GM23338 (cell line): ENCODE results near the gene CCDC170. TPM values are rescaled to one million over a fixed set of nuclear protein-coding genes. Genes with fewer than 3 reads are reported as not detected.

Experiments used
- ATAC-seq: fragments of 200-7000 bp; cut with Tn5 transposase; 3 replicates; pipeline ENCODE4 v1.9.1; 2020
- DNase-seq: peaks from one replicate; pipeline ENCODE4 v3.0.0-alpha.2; 2015; ENCODE audit warnings: low spot score
- H2AFZ ChIP-seq: fragments of 200-600 bp; sonication (generic); 2 replicates; pipeline ENCODE4 v1.8.0; 2016; ENCODE audit warnings: antibody characterized with exemption, mild to moderate bottlenecking, moderate library complexity
- H3F3A ChIP-seq: fragments of 200-600 bp; sonication (generic); replicated peaks from 2 replicates; pipeline ENCODE4 v1.8.0; 2017; ENCODE audit warnings: antibody characterized with exemption, mixed run types, low read depth
- H3K27ac ChIP-seq: fragments of 200-600 bp; sonication (generic); 2 replicates; pipeline ENCODE4 v1.6.1; 2016; ENCODE audit warnings: low read depth
- H3K27me3 ChIP-seq: fragments of 200-600 bp; sonication (generic); 2 replicates; pipeline ENCODE4 v1.8.0; 2016; ENCODE audit warnings: mild to moderate bottlenecking, mixed run types, moderate library complexity; ENCODE audit not compliant: insufficient read depth
- H3K36me3 ChIP-seq: fragments of 200-600 bp; sonication (generic); 2 replicates; pipeline ENCODE4 v1.8.0; 2016; ENCODE audit warnings: mild to moderate bottlenecking; ENCODE audit not compliant: insufficient read depth
- H3K4me1 ChIP-seq: fragments of 200-600 bp; sonication (generic); 2 replicates; pipeline ENCODE4 v1.8.0; 2016; ENCODE audit warnings: mild to moderate bottlenecking, moderate library complexity; ENCODE audit not compliant: insufficient read depth
- H3K4me2 ChIP-seq: fragments of 200-600 bp; sonication (generic); 2 replicates; pipeline ENCODE4 v1.7.1; 2017; ENCODE audit warnings: mixed run types
- H3K4me3 ChIP-seq: fragments of 200-600 bp; sonication (generic); 2 replicates; pipeline ENCODE4 v1.6.1; 2016; ENCODE audit warnings: mixed run types
- H3K79me2 ChIP-seq: fragments of 200-600 bp; sonication (generic); replicated peaks from 2 replicates; pipeline ENCODE4 v1.8.0; 2017; ENCODE audit warnings: mild to moderate bottlenecking; ENCODE audit not compliant: insufficient read depth
- H3K9me2 ChIP-seq: fragments of 200-600 bp; sonication (generic); 2 replicates; pipeline ENCODE4 v1.8.0; 2017; ENCODE audit not compliant: insufficient read depth
- H4K20me1 ChIP-seq: fragments of 200-600 bp; sonication (generic); replicated peaks from 2 replicates; pipeline ENCODE4 v1.8.0; 2017; ENCODE audit warnings: mild to moderate bottlenecking; ENCODE audit not compliant: insufficient read depth
- H3K27ac Mint-ChIP-seq: 2 replicates; pipeline ENCODE4 v1.8.0; 2020; ENCODE audit warnings: inconsistent platforms, mild to moderate bottlenecking, moderate library complexity, mixed read lengths
- H3K27me3 Mint-ChIP-seq: 3 replicates; pipeline ENCODE4 v1.8.0; 2022; ENCODE audit warnings: low read depth, mild to moderate bottlenecking, moderate library complexity, mixed read lengths, inconsistent platforms; ENCODE audit not compliant: insufficient read depth, poor library complexity
- H3K36me3 Mint-ChIP-seq: 3 replicates; pipeline ENCODE4 v1.8.0; 2021; ENCODE audit warnings: low read depth, mild to moderate bottlenecking, inconsistent platforms, moderate library complexity, mixed read lengths
- H3K4me1 Mint-ChIP-seq: 3 replicates; pipeline ENCODE4 v1.8.0; 2020; ENCODE audit warnings: mild to moderate bottlenecking, inconsistent platforms, mixed read lengths
- H3K4me3 Mint-ChIP-seq: 3 replicates; pipeline ENCODE4 v1.8.0; 2021; ENCODE audit warnings: moderate library complexity, mild to moderate bottlenecking, inconsistent platforms, mixed read lengths
- H3K9me3 Mint-ChIP-seq: 3 replicates; pipeline ENCODE4 v1.8.0; 2020; ENCODE audit warnings: moderate library complexity, mild to moderate bottlenecking, inconsistent platforms, mixed read lengths
- CREB1 ChIP-seq: fragments of 250-450 bp; sonication (Bioruptor Pico); IDR thresholded peaks from 2 replicates; pipeline ENCODE4 v1.5.0; 2020; ENCODE audit warnings: low read depth, mild to moderate bottlenecking, moderate library complexity
- EZH2 ChIP-seq: fragments of 200-600 bp; sonication (generic); IDR thresholded peaks from one replicate; pipeline ENCODE4 v1.8.0; 2017; ENCODE audit warnings: antibody characterized with exemption, mild to moderate bottlenecking, low read depth; ENCODE audit not compliant: unreplicated experiment
- EZH2phosphoT487 ChIP-seq: fragments of 200-600 bp; sonication (generic); IDR thresholded peaks from one replicate; pipeline ENCODE4 v1.8.1; 2018; ENCODE audit warnings: antibody characterized with exemption; ENCODE audit not compliant: unreplicated experiment
- JUNB ChIP-seq: IDR thresholded peaks from one replicate; pipeline ENCODE4 v1.6.1; 2016; ENCODE audit warnings: antibody characterized with exemption; ENCODE audit not compliant: unreplicated experiment
- NANOG ChIP-seq: IDR thresholded peaks from 2 replicates; pipeline ENCODE4 v1.6.1; 2016; ENCODE audit warnings: antibody characterized with exemption, borderline replicate concordance
- POLR2AphosphoS5 ChIP-seq: IDR thresholded peaks from 2 replicates; pipeline ENCODE4 v1.6.1; 2016; ENCODE audit warnings: antibody characterized with exemption, low read depth
- STAT1 ChIP-seq: IDR thresholded peaks from one replicate; pipeline ENCODE4 v1.6.1; 2016; ENCODE audit warnings: antibody characterized with exemption; ENCODE audit not compliant: unreplicated experiment
- ZNF114 ChIP-seq: fragments of 250-450 bp; sonication (Bioruptor Pico); IDR thresholded peaks from 2 replicates; pipeline ENCODE4 v1.5.0; 2020; ENCODE audit warnings: mild to moderate bottlenecking, moderate library complexity
- ZNF331 ChIP-seq: fragments of 250-450 bp; sonication (Bioruptor Pico); IDR thresholded peaks from 2 replicates; pipeline ENCODE4 v1.5.0; 2020; ENCODE audit warnings: low read depth, mild to moderate bottlenecking, moderate library complexity
- ZNF462 ChIP-seq: fragments of 250-450 bp; sonication (Bioruptor Pico); IDR thresholded peaks from 2 replicates; pipeline ENCODE4 v1.5.0; 2020; ENCODE audit warnings: mild to moderate bottlenecking, moderate library complexity
- polyA plus RNA-seq: library from polyadenylated mRNA; unstranded; fragments of >200 nt; fragmentation: Nextera tagmentation; extraction: Ambion mirVana; gene quantifications from 2 replicates; pipeline ENCODE4 v1.2.1, GENCODE V29; 2016
- total RNA-seq: library from RNA; depleted of rRNA; stranded (reverse); fragments of >200 nt; shearing (Covaris generic); gene quantifications from 2 replicates; pipeline ENCODE4 v1.2.3, GENCODE V29; 2014
- TF ChIP-seq, protein P1 (sequence below), 2 experiments: fragments of 200-600 bp in 1 of 2; sonication (generic) in 1 of 2; conservative IDR thresholded peaks; 2 replicates each; pipeline versions ENCODE4 v1.5.1 to v1.6.1; 2016 to 2017; ENCODE audit warnings: antibody characterized with exemption in 2 of 2, low read depth in 2 of 2, mild to moderate bottlenecking in 2 of 2, moderate library complexity in 1 of 2
- TF ChIP-seq, protein P2 (sequence below): IDR thresholded peaks from one replicate; pipeline ENCODE4 v1.6.1; 2018; ENCODE audit warnings: antibody characterized with exemption; ENCODE audit not compliant: unreplicated experiment
- TF ChIP-seq, protein P3 (sequence below): IDR thresholded peaks from 2 replicates; pipeline ENCODE4 v1.6.1; 2016; ENCODE audit warnings: antibody characterized with exemption

Gene CCDC170
- total and polyA plus RNA-seq, 2 experiments from 2014 or later = 0.18 TPM; not detected in 1

DNA sequence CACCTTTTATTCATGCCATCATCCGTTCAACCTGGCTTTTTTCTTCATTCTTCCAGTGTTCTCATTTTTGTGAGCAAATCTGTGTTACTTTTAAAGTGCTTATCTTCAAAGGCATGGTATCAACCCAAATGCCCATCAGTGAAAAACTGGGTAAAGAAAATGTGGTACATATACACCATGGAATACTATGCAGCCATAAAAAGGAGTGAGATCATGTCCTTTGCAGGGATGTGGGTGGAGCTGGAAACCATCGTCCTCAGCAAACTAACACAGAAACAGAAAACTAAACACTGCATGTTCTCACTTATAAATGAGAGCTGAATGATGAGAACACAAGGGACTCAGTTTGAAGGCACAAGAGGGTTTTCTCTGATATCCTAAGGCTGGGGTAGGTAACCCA lies 130.3 kb downstream of the CCDC170 start:
- Histone ChIP-seq H2AFZ (no peak overlapping the region), H3K36me3 (no peaks in the 10 kb centered on the region), H4K20me1 (no peaks in the 10 kb centered on the region), H3K27ac (no peak overlapping the region), H3K9me2 (0 out of 2 replicates have a peak, but pooled peaks cover 6% of the 10 kb centered on the region), H3K4me2 (no peak overlapping the region), H3K79me2 (no peaks in the 10 kb centered on the region), H3K4me3 (no peak overlapping the region), H3K4me1 (peaks cover 21% of the 10 kb centered on the region), H3F3A (no peaks in the 10 kb centered on the region), H3K27me3 (no peaks in the 10 kb centered on the region)
- H3K4me3 Mint-ChIP-seq = no peak overlapping the region
- ATAC-seq (no peak), DNase-seq (no peak)
- no peaks in the 10 kb centered on the region for H3K36me3 Mint-ChIP-seq
- no peaks in the 10 kb centered on the region for H3K9me3 Mint-ChIP-seq
- H3K27ac Mint-ChIP-seq = no peak overlapping the region
- H3K27me3 Mint-ChIP-seq = no peaks in the 10 kb centered on the region
- no peak for TF ChIP-seq ZNF331 (CRISPR knock-in tag)
- TF ChIP-seq CREB1 (CRISPR knock-in tag) = no peak
- TF ChIP-seq, protein P1, sequence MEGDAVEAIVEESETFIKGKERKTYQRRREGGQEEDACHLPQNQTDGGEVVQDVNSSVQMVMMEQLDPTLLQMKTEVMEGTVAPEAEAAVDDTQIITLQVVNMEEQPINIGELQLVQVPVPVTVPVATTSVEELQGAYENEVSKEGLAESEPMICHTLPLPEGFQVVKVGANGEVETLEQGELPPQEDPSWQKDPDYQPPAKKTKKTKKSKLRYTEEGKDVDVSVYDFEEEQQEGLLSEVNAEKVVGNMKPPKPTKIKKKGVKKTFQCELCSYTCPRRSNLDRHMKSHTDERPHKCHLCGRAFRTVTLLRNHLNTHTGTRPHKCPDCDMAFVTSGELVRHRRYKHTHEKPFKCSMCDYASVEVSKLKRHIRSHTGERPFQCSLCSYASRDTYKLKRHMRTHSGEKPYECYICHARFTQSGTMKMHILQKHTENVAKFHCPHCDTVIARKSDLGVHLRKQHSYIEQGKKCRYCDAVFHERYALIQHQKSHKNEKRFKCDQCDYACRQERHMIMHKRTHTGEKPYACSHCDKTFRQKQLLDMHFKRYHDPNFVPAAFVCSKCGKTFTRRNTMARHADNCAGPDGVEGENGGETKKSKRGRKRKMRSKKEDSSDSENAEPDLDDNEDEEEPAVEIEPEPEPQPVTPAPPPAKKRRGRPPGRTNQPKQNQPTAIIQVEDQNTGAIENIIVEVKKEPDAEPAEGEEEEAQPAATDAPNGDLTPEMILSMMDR (conservative IDR thresholded peaks at IDR 0.05; ENCODE audit: low read depth in 2 of 2) = no peak
- TF ChIP-seq, protein P2, sequence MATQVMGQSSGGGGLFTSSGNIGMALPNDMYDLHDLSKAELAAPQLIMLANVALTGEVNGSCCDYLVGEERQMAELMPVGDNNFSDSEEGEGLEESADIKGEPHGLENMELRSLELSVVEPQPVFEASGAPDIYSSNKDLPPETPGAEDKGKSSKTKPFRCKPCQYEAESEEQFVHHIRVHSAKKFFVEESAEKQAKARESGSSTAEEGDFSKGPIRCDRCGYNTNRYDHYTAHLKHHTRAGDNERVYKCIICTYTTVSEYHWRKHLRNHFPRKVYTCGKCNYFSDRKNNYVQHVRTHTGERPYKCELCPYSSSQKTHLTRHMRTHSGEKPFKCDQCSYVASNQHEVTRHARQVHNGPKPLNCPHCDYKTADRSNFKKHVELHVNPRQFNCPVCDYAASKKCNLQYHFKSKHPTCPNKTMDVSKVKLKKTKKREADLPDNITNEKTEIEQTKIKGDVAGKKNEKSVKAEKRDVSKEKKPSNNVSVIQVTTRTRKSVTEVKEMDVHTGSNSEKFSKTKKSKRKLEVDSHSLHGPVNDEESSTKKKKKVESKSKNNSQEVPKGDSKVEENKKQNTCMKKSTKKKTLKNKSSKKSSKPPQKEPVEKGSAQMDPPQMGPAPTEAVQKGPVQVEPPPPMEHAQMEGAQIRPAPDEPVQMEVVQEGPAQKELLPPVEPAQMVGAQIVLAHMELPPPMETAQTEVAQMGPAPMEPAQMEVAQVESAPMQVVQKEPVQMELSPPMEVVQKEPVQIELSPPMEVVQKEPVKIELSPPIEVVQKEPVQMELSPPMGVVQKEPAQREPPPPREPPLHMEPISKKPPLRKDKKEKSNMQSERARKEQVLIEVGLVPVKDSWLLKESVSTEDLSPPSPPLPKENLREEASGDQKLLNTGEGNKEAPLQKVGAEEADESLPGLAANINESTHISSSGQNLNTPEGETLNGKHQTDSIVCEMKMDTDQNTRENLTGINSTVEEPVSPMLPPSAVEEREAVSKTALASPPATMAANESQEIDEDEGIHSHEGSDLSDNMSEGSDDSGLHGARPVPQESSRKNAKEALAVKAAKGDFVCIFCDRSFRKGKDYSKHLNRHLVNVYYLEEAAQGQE = no peak
- TF ChIP-seq NANOG = no peak
- TF ChIP-seq JUNB = no peak
- no peak for TF ChIP-seq ZNF462 (CRISPR knock-in tag)
- TF ChIP-seq EZH2 = no peak
- no peak for TF ChIP-seq ZNF114
- no peak for TF ChIP-seq EZH2phosphoT487
- no peak for TF ChIP-seq POLR2AphosphoS5
- TF ChIP-seq STAT1 = no peak
- TF ChIP-seq, protein P3, sequence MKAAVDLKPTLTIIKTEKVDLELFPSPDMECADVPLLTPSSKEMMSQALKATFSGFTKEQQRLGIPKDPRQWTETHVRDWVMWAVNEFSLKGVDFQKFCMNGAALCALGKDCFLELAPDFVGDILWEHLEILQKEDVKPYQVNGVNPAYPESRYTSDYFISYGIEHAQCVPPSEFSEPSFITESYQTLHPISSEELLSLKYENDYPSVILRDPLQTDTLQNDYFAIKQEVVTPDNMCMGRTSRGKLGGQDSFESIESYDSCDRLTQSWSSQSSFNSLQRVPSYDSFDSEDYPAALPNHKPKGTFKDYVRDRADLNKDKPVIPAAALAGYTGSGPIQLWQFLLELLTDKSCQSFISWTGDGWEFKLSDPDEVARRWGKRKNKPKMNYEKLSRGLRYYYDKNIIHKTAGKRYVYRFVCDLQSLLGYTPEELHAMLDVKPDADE = no peak
- H3K4me1 Mint-ChIP-seq = peaks cover 27% of the 10 kb centered on the region
